IMR-90 (cell line): ENCODE measurements around the gene CCR6. TPM values are rescaled to one million over a fixed set of nuclear protein-coding genes. Genes with fewer than 3 reads are reported as not detected.

ENCODE experiments used
- ATAC-seq: fragments of 200-7000 bp; cut with Tn5 transposase; 2 replicates; pipeline ENCODE4 v1.9.1; 2020; ENCODE audit warnings: low read depth, mild to moderate bottlenecking, moderate library complexity
- BruUV-seq: library from RNA; stranded (reverse); fragments of 400-500 nt; replicated peaks from 2 replicates; lab custom pipeline; 2021; lab: Mats Ljungman, UMichigan
- CTCF ChIA-PET: fragments of 300-600 bp; formaldehyde crosslinking; extraction: SDS; loops from one replicate; lab custom pipeline; 2021; ENCODE audit warnings: antibody characterized with exemption; lab: Yijun Ruan, JAX
- POLR2A ChIA-PET: fragments of 300-600 bp; sonication (Branson Sonifier 250); formaldehyde crosslinking; loops from one replicate; lab custom pipeline; 2022; ENCODE audit warnings: antibody characterized with exemption; ENCODE audit not compliant: unreplicated experiment; lab: Charles Lee
- DNase-seq: peaks from one replicate; pipeline ENCODE4 v3.0.0; 2013
- H2AFZ ChIP-seq: replicated peaks from 2 replicates; pipeline ENCODE3; 2013; ENCODE audit warnings: low read length, mild to moderate bottlenecking; ENCODE audit not compliant: poor library complexity
- H2AK5ac ChIP-seq: 2 replicates; pipeline ENCODE4 v1.6.1; 2013; ENCODE audit warnings: low read depth, low read length, inconsistent platforms
- H2AK9ac ChIP-seq: replicated peaks from 2 replicates; pipeline ENCODE3; 2013; ENCODE audit warnings: mild to moderate bottlenecking, low read depth, low read length, moderate library complexity; ENCODE audit not compliant: poor library complexity
- H2BK120ac ChIP-seq: 2 replicates; pipeline ENCODE4 v1.6.1; 2013; ENCODE audit warnings: low read depth, low read length, inconsistent platforms
- H2BK15ac ChIP-seq: 3 replicates; pipeline ENCODE4 v1.6.1; 2013; ENCODE audit warnings: low read depth, low read length, inconsistent platforms
- H2BK20ac ChIP-seq: 2 replicates; pipeline ENCODE4 v1.6.1; 2013; ENCODE audit warnings: low read depth, mild to moderate bottlenecking, inconsistent platforms, low read length, moderate library complexity
- H2BK5ac ChIP-seq: 2 replicates; pipeline ENCODE4 v1.6.1; 2013; ENCODE audit warnings: mild to moderate bottlenecking, low read depth, low read length, inconsistent platforms; ENCODE audit not compliant: poor library complexity, severe bottlenecking
- H3K14ac ChIP-seq: replicated peaks from 2 replicates; pipeline ENCODE4 v1.6.1; 2013; ENCODE audit warnings: low read depth, low read length, inconsistent platforms
- H3K18ac ChIP-seq: 2 replicates; pipeline ENCODE4 v1.6.1; 2013; ENCODE audit warnings: low read depth, low read length, control low read depth
- H3K23ac ChIP-seq: 2 replicates; pipeline ENCODE4 v1.6.1; 2013; ENCODE audit warnings: low read depth, low read length, inconsistent platforms
- H3K27ac ChIP-seq: 2 replicates; pipeline ENCODE4 v1.5.1; 2013; ENCODE audit warnings: mild to moderate bottlenecking, control low read depth, low read length; ENCODE audit not compliant: insufficient read depth
- H3K27me3 ChIP-seq: 2 replicates; pipeline ENCODE4 v1.6.1; 2013; ENCODE audit warnings: low read length; ENCODE audit not compliant: control insufficient read depth, insufficient read depth
- H3K36me3 ChIP-seq: 2 replicates; pipeline ENCODE4 v1.6.1; 2013; ENCODE audit warnings: low read length, mixed read lengths; ENCODE audit not compliant: control insufficient read depth, insufficient read depth
- H3K4ac ChIP-seq: 2 replicates; pipeline ENCODE4 v1.6.1; 2013; ENCODE audit warnings: low read depth, low read length, inconsistent platforms
- H3K4me1 ChIP-seq: 2 replicates; pipeline ENCODE4 v1.6.1; 2013; ENCODE audit warnings: low read length, mixed read lengths; ENCODE audit not compliant: control insufficient read depth, insufficient read depth
- H3K4me2 ChIP-seq: 2 replicates; pipeline ENCODE4 v1.6.1; 2013; ENCODE audit warnings: low read depth, mild to moderate bottlenecking, control low read depth, low read length, moderate library complexity
- H3K4me3 ChIP-seq: 2 replicates; pipeline ENCODE4 v1.5.1; 2013; ENCODE audit warnings: low read depth, mild to moderate bottlenecking, control low read depth, low read length, moderate library complexity; ENCODE audit not compliant: insufficient read depth
- H3K56ac ChIP-seq: 2 replicates; pipeline ENCODE4 v1.6.1; 2013; ENCODE audit warnings: low read length, inconsistent platforms; ENCODE audit not compliant: insufficient read depth; ENCODE audit errors: extremely low read depth
- H3K79me1 ChIP-seq, 2 experiments: 2 replicates each; pipeline ENCODE4 v1.6.1; 2013; ENCODE audit warnings: low read length in 2 of 2, inconsistent platforms in 1 of 2, low read depth in 1 of 2
- H3K9ac ChIP-seq: 2 replicates; pipeline ENCODE4 v1.6.1; 2013; ENCODE audit warnings: low read depth, low read length, control low read depth
- H3K9me1 ChIP-seq: 2 replicates; pipeline ENCODE4 v1.6.1; 2013; ENCODE audit warnings: low read length, inconsistent platforms; ENCODE audit not compliant: insufficient read depth
- H3K9me3 ChIP-seq: 2 replicates; pipeline ENCODE4 v1.6.1; 2013; ENCODE audit warnings: low read length; ENCODE audit not compliant: control insufficient read depth, insufficient read depth
- H4K20me1 ChIP-seq: 2 replicates; pipeline ENCODE4 v1.6.1; 2013; ENCODE audit warnings: low read length, inconsistent platforms; ENCODE audit not compliant: insufficient read depth
- H4K5ac ChIP-seq: 2 replicates; pipeline ENCODE4 v1.6.1; 2013; ENCODE audit warnings: mild to moderate bottlenecking, low read depth, low read length, control low read depth
- H4K8ac ChIP-seq, 2 experiments: 2 replicates each; pipeline ENCODE4 v1.6.1; 2013; ENCODE audit warnings: low read depth in 2 of 2, low read length in 2 of 2, control low read depth in 1 of 2, inconsistent platforms in 1 of 2
- H4K91ac ChIP-seq: 2 replicates; pipeline ENCODE4 v1.6.1; 2013; ENCODE audit warnings: low read depth, low read length, inconsistent platforms; ENCODE audit not compliant: insufficient read depth
- BHLHE40 ChIP-seq: fragments of 150-350 bp; IDR thresholded peaks from 2 replicates; pipeline ENCODE4 v1.6.1; 2016; ENCODE audit warnings: mild to moderate bottlenecking, low read depth, low read length
- CEBPB ChIP-seq: IDR thresholded peaks from 2 replicates; pipeline ENCODE4 v1.6.1; 2012; ENCODE audit warnings: low read depth, low read length, improper control_type of control experiment
- CHD1 ChIP-seq: IDR thresholded peaks from 2 replicates; pipeline ENCODE4 v1.6.1; 2012; ENCODE audit warnings: low read depth, low read length, improper control_type of control experiment
- FOS ChIP-seq: fragments of 150-350 bp; IDR thresholded peaks from 2 replicates; pipeline ENCODE4 v1.6.1; 2016; ENCODE audit warnings: low read depth, low read length
- MAFK ChIP-seq: IDR thresholded peaks from 2 replicates; pipeline ENCODE4 v1.6.1; 2012; ENCODE audit warnings: low read depth, low read length, improper control_type of control experiment
- MAZ ChIP-seq: IDR thresholded peaks from 2 replicates; pipeline ENCODE4 v1.6.1; 2012; ENCODE audit warnings: low read depth, mild to moderate bottlenecking, low read length, improper control_type of control experiment, moderate library complexity, borderline replicate concordance
- MXI1 ChIP-seq: IDR thresholded peaks from 2 replicates; pipeline ENCODE4 v1.6.1; 2012; ENCODE audit warnings: low read depth, mild to moderate bottlenecking, low read length, moderate library complexity, borderline replicate concordance
- NFE2L2 ChIP-seq: fragments of 150-350 bp; IDR thresholded peaks from 2 replicates; pipeline ENCODE4 v1.6.1; 2016; ENCODE audit warnings: low read depth, mild to moderate bottlenecking, low read length
- POLR2A ChIP-seq: IDR thresholded peaks from 2 replicates; pipeline ENCODE4 v1.6.1; 2012; ENCODE audit warnings: mild to moderate bottlenecking, low read depth, low read length
- RAD21 ChIP-seq: IDR thresholded peaks from 2 replicates; pipeline ENCODE4 v1.6.1; 2012; ENCODE audit warnings: low read length, improper control_type of control experiment
- RCOR1 ChIP-seq: IDR thresholded peaks from 2 replicates; pipeline ENCODE4 v1.6.1; 2012; ENCODE audit warnings: mild to moderate bottlenecking, low read length, improper control_type of control experiment; ENCODE audit not compliant: insufficient replicate concordance
- RFX5 ChIP-seq: IDR thresholded peaks from 2 replicates; pipeline ENCODE4 v1.8.0; 2012; ENCODE audit warnings: low read depth, mild to moderate bottlenecking, low read length, moderate library complexity
- SMC3 ChIP-seq: fragments of 150-350 bp; IDR thresholded peaks from 2 replicates; pipeline ENCODE4 v1.6.1; 2016; ENCODE audit warnings: low read depth, mild to moderate bottlenecking, antibody characterized with exemption, low read length, moderate library complexity
- WGBS, 2 experiments: methylation state at CpG; one replicate each; pipeline versions ENCODE4 v1.1.5 to v1.1.7; 2013; ENCODE audit warnings: missing lambda C conversion rate in 2 of 2; ENCODE audit not compliant: insufficient read length in 1 of 2; ENCODE audit errors: extremely low coverage in 2 of 2; 5-methylcytosine and 5-hydroxymethylcytosine counted together
- dilution Hi-C: fragments of 300-500 bp; cut with HindIII; formaldehyde crosslinking; loops from one replicate; pipeline ENCODE4 v1.14.3; 2018; ENCODE audit warnings: low sequenced_read_pairs; ENCODE audit not compliant: unreplicated experiment
- in situ Hi-C: fragments of 300-500 bp; cut with MboI; formaldehyde crosslinking; loops from 3 replicates; pipeline ENCODE4 v1.14.3; 2019; ENCODE audit warnings: low sequenced_read_pairs, inconsistent platforms, mixed read lengths
- intact Hi-C: fragments of 100-400 bp; cut with micrococcal nuclease; formaldehyde crosslinking; loops from 2 replicates; pipeline ENCODE4 v1.10.0; 2022
- polyA plus RNA-seq, 3 experiments: library from polyadenylated mRNA; depleted of rRNA; stranded (reverse); fragments of >200 nt; gene quantifications; 2 replicates each; pipeline ENCODE4 v1.2.3, GENCODE V29; 2012; ENCODE audit warnings: low replicate concordance in 1 of 3
- total RNA-seq: library from RNA; depleted of rRNA; stranded (reverse); fragments of >200 nt; gene quantifications from 2 replicates; pipeline ENCODE4 v1.2.3, GENCODE V29; 2012
- TF ChIP-seq, protein P1 (sequence below): fragments of 150-350 bp; IDR thresholded peaks from 2 replicates; pipeline ENCODE4 v1.6.1; 2017; ENCODE audit warnings: mild to moderate bottlenecking, antibody characterized with exemption, low read length, low read depth
- TF ChIP-seq, protein P2 (sequence below): fragments of 150-350 bp; IDR thresholded peaks from 2 replicates; pipeline ENCODE4 v1.6.1; 2016; ENCODE audit warnings: low read depth, mild to moderate bottlenecking, low read length, moderate library complexity, borderline replicate concordance
- TF ChIP-seq, protein P3 (sequence below): conservative IDR thresholded peaks from 2 replicates; pipeline ENCODE4 v1.5.1; 2012; ENCODE audit warnings: mild to moderate bottlenecking, low read depth, low read length, improper control_type of control experiment

CCR6 gene
- total and polyA plus RNA-seq, 2 of the 4 experiments (the other 2 are of a cell fraction) = not detected

DNA sequence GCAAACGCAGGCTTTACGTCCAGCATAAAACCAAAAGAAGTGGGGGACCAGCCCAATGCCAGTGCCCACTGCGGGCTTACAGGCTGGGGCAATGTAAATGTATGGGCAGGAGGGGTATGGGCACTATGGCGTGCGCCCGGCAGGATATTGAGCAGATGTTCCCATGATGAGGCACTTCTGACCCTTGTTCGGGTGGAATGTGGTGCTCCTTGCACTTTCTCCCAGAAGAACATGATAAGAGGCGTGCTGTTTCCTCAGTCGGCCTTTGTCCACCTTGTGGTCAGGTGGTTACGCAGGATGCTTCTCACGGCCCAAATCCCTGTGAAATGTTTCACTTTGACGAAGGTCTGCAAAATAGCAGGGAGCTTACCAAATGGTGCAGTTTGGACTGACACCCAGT is 39.7 kb downstream of the CCR6 start:
- no peaks in the 10 kb centered on the region for H3K27me3 ChIP-seq
- dilution Hi-C loops = no loop called here
- H3K27ac ChIP-seq = no peak overlapping the region
- H2BK5ac ChIP-seq = no peak overlapping the region
- no peak overlapping the region for H3K4me2 ChIP-seq
- H3K9me3 ChIP-seq = peaks cover 5% of the 10 kb centered on the region
- no peak overlapping the region for H4K8ac ChIP-seq
- no peak overlapping the region for H3K4ac ChIP-seq
- no peak overlapping the region for H3K9ac ChIP-seq
- BruUV-seq = no TSS peak
- TF ChIP-seq, protein P1, sequence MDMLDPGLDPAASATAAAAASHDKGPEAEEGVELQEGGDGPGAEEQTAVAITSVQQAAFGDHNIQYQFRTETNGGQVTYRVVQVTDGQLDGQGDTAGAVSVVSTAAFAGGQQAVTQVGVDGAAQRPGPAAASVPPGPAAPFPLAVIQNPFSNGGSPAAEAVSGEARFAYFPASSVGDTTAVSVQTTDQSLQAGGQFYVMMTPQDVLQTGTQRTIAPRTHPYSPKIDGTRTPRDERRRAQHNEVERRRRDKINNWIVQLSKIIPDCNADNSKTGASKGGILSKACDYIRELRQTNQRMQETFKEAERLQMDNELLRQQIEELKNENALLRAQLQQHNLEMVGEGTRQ = no peak
- TF ChIP-seq NFE2L2 (no peak), MAZ (no peak), RFX5 (no peak), MXI1 (no peak), SMC3 (no peak), CEBPB (no peak), MAFK (no peak), RAD21 (no peak), POLR2A (no peak), CHD1 (no peak), FOS (no peak), RCOR1 (no peak), BHLHE40 (no peak)
- TF ChIP-seq, protein P2, sequence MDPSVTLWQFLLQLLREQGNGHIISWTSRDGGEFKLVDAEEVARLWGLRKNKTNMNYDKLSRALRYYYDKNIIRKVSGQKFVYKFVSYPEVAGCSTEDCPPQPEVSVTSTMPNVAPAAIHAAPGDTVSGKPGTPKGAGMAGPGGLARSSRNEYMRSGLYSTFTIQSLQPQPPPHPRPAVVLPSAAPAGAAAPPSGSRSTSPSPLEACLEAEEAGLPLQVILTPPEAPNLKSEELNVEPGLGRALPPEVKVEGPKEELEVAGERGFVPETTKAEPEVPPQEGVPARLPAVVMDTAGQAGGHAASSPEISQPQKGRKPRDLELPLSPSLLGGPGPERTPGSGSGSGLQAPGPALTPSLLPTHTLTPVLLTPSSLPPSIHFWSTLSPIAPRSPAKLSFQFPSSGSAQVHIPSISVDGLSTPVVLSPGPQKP = no peak
- TF ChIP-seq, protein P3, sequence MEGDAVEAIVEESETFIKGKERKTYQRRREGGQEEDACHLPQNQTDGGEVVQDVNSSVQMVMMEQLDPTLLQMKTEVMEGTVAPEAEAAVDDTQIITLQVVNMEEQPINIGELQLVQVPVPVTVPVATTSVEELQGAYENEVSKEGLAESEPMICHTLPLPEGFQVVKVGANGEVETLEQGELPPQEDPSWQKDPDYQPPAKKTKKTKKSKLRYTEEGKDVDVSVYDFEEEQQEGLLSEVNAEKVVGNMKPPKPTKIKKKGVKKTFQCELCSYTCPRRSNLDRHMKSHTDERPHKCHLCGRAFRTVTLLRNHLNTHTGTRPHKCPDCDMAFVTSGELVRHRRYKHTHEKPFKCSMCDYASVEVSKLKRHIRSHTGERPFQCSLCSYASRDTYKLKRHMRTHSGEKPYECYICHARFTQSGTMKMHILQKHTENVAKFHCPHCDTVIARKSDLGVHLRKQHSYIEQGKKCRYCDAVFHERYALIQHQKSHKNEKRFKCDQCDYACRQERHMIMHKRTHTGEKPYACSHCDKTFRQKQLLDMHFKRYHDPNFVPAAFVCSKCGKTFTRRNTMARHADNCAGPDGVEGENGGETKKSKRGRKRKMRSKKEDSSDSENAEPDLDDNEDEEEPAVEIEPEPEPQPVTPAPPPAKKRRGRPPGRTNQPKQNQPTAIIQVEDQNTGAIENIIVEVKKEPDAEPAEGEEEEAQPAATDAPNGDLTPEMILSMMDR = no peak
- no peak overlapping the region for H2AFZ ChIP-seq
- no peak overlapping the region for H2AK9ac ChIP-seq
- no peak overlapping the region for H2AK5ac ChIP-seq
- no peak overlapping the region for H2BK15ac ChIP-seq
- H3K9me1 ChIP-seq = no peaks in the 10 kb centered on the region
- ATAC-seq (no peak), DNase-seq (no peak)
- no peaks in the 10 kb centered on the region for H3K36me3 ChIP-seq
- no peaks in the 10 kb centered on the region for H3K4me1 ChIP-seq
- 59% methylated on average over 10 of the region's 12 CpGs; no CpG with 5 or more reads in 1 of the 2 experiments for WGBS, 2 experiments
- H3K56ac ChIP-seq = no peak overlapping the region
- ChIA-PET CTCF (no interaction called here), POLR2A (no interaction called here)
- H3K18ac ChIP-seq = no peak overlapping the region
- intact Hi-C loops = no loop called here
- in situ Hi-C loops = no loop called here
- no peak overlapping the region for H2BK20ac ChIP-seq
- no peak overlapping the region for H4K91ac ChIP-seq
- H4K5ac ChIP-seq = no peak overlapping the region
- H2BK120ac ChIP-seq = no peak overlapping the region
- no peaks in the 10 kb centered on the region for H3K79me1 ChIP-seq
- H4K20me1 ChIP-seq = no peaks in the 10 kb centered on the region
- H3K23ac ChIP-seq = no peak overlapping the region
- H3K4me3 ChIP-seq = no peak overlapping the region
- no peak overlapping the region for H3K14ac ChIP-seq
